NB4 (cell line): ENCODE results near the gene KLK10.

Source experiments
- DNase-seq: peaks from one replicate; pipeline ENCODE4 v3.0.0; 2010; ENCODE audit warnings: low read depth
- H3K4me3 ChIP-seq: one replicate; pipeline ENCODE4 v1.5.1; 2011; ENCODE audit warnings: mild to moderate bottlenecking, low read depth, low read length, moderate library complexity
- CTCF ChIP-seq: IDR thresholded peaks from one replicate; pipeline ENCODE4 v1.5.1; 2012; ENCODE audit warnings: low read depth, low read length
- MAX ChIP-seq: IDR thresholded peaks from 2 replicates; pipeline ENCODE4 v1.6.1; 2011; ENCODE audit warnings: low read depth, low read length
- MYC ChIP-seq: IDR thresholded peaks from 2 replicates; pipeline ENCODE4 v1.6.1; 2011; ENCODE audit warnings: low read depth, low read length
- POLR2A ChIP-seq: IDR thresholded peaks from 2 replicates; pipeline ENCODE4 v1.6.1; 2011; ENCODE audit warnings: mild to moderate bottlenecking; ENCODE audit not compliant: insufficient read length; ENCODE audit errors: extremely low read depth

KLK10 gene

GRCh38 chr19:51060973-51061372 lies 41.5 kb upstream of the KLK10 start:
- TF ChIP-seq POLR2A (no peak), CTCF (no peak), MAX (no peak), MYC (no peak)
- H3K4me3 ChIP-seq, result no peak overlapping the region
- no peak for DNase-seq

- no peak overlapping the region for H3K4me3 ChIP-seq
- TF ChIP-seq POLR2A, result no peak
- TF ChIP-seq MYC, result no peak
- no peak for TF ChIP-seq CTCF
- no peak for TF ChIP-seq MAX
- DNase-seq, result no peak
Observed at GRCh38 chr19:51060336-51060735, 40.8 kb upstream of the KLK10 start.

- DNase-seq, result no peak
- no peak overlapping the region for H3K4me3 ChIP-seq
- TF ChIP-seq MYC, result no peak
- no peak for TF ChIP-seq POLR2A
- no peak for TF ChIP-seq MAX
- no peak for TF ChIP-seq CTCF
Observed at GRCh38 chr19:51059715-51060114, 40.2 kb upstream of the KLK10 start.

GRCh38 chr19:51055866-51056265 lies 36.4 kb upstream of the KLK10 start:
- TF ChIP-seq CTCF, result no peak
- no peak for TF ChIP-seq MAX
- DNase-seq, result no peak
- no peak overlapping the region for H3K4me3 ChIP-seq

GRCh38 chr19:51047031-51047335 lies 27.5 kb upstream of the KLK10 start:
- no peak for TF ChIP-seq MYC
- TF ChIP-seq CTCF, result no peak
- no peak for TF ChIP-seq POLR2A
- TF ChIP-seq MAX, result no peak
- no peak overlapping the region for H3K4me3 ChIP-seq
- no peak for DNase-seq

GRCh38 chr19:51044327-51044726 lies 24.8 kb upstream of the KLK10 start:
- no peak for DNase-seq
- no peak overlapping the region for H3K4me3 ChIP-seq
- no peak for TF ChIP-seq MAX
- TF ChIP-seq MYC, result no peak
- no peak for TF ChIP-seq CTCF
- no peak for TF ChIP-seq POLR2A
